NCI-H446 treated with DMSO at 0.1 percent for 48 hours (cell line): ENCODE data around the gene UPF3A.
"Not testable (repeated sequence)": the region's sequence is repeated elsewhere in the genome, so short reads cannot be mapped to it uniquely, and the experiment has no call there.

ENCODE experiments used
- DNase-seq: peaks from one replicate; lab custom pipeline; 2025; lab: John Stamatoyannopoulos, UW

The UPF3A gene

DNA sequence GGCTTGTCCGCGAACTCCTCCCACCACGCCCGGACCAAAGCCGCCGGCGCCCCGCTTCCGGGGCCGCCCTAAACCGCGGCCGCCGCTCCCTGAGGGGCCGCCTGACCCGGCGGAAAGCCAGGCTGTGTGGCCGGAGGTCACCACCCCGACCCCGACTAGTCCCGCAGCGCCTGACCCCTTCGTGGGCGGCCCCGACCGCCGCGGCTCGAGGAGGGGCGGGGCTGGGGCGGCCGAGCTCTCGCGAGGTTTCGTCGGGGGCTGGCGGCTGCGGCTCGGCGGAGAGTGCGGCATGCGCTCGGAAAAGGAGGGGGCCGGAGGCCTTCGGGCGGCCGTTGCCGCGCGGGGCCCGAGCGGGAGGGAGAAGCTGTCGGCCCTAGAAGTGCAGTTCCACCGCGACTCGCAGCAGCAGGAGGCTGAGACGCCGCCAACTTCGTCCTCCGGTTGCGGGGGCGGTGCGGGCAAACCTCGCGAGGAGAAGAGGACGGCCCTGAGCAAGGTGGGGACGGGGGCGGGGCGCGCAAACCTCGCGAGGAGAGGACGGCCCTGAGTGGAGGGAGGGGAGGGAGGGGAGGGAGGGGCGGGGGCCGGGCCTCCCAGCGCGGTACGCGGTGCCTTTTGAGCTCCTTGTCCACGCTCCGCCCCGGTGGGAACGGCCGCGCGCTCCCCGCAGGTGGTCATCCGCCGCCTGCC is at the start of gene UPF3A:
UPF3A (plus strand) TSS at position 251 of the 690 bp plus-strand sequence; CDS start at position 290, 39 bp downstream.
- DNase-seq: peak; percentile 25

DNA sequence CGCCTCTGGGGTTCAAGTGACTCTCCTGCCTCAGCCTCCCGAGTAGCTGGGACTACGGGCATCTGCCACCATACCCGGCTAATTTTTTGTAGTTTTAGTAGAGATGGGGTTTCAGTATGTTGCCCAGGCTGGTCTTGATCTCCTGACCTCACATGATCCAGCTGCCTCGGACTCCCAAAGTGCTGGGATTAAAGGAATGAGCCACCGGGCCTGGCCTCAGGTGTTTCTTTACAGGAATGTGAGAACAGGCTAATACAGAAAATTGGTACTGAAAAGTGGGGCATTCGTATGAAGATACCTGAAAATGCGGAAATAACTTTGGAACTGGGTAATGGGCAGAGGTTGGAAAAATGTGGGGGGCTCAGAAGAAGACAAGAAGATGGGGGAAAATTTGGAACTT is 49.5 kb upstream of the UPF3A start:
- DNase-seq: no peak

DNA sequence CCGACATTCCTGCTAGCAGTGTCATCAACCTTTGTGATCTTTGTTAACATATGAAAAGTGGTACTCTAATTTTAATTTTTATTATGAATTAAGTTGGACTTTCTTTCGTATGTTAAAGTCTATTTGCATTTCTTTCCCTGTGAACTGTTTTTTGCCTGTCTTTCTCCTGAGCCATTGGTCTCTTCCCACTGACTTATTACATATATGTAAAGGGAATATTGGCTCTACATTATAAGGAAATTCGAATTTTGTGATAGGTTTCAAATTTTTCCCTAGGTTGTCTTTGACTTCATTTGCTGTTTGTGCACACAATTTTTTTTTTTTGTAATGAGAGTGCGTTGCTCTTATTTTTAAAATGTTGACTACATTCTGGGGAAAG is 47.1 kb upstream of the UPF3A start:
- DNase-seq: no peak

- peak; percentile 53 for DNase-seq
These were observed 46.6 kb upstream of the UPF3A start, which contains the start of gene CDC16 for GRCh38 chr13:114234645-114235421. Gene CDC16, plus strand, starts transcription at chr13:114234897. Its CDS starts 188 bp downstream, at chr13:114235085.

DNA sequence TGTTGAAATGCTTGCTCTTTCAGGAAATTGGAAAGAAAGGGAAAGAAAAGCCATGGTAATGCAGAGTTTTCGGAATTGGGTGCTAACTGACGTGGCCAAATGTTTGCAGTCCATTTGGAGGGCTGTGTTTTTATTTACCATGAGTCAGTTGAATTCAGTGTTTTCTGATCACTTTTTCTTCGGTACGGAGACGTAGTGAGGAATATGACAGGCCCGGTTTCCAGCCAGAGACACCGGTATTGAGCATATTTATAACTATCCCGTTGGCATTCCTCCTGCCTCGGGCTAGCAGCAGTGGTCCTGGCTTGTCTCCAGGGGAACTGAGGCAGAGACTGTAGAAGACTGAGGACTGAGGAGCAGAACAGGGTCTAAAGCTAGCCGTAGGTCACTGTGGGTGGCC is 45.7 kb upstream of the UPF3A start:
- no peak for DNase-seq

GRCh38 chr13:114236227-114236626 is 45.2 kb upstream of the UPF3A start:
- DNase-seq: no peak

DNA sequence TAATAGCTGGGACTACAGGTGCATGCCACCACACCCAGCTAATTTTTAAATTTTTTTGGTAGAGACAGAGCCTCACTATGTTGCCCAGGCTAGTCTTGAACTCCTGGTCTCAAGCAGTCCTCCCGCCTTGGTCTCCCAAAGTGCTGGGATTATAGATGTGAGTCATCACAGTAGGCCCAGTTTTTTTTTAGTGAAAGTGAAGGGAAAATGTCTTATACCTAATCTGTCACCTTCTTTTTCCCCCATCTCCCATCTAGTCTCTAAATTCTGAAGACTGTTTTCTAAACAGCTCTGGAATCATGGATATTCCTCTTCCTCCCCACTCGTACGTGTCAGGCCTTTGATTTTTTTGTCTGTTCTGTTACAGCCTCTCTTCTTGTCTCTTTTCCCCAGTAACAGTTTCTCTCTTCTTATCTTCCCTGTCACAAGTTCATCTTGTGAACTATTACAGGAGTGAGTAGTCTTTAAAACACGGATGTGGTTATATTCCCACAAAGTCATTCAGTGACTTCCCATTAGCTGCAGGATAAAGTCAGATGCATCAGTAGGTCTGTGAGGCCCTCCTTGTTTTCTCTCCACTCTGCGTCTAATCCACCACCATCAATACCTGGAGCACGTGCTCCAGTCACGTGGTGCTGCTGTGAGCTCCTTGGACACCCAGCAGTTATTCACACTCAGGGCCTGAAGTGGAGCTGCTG is 43.8 kb upstream of the UPF3A start:
- DNase-seq: no peak

DNA sequence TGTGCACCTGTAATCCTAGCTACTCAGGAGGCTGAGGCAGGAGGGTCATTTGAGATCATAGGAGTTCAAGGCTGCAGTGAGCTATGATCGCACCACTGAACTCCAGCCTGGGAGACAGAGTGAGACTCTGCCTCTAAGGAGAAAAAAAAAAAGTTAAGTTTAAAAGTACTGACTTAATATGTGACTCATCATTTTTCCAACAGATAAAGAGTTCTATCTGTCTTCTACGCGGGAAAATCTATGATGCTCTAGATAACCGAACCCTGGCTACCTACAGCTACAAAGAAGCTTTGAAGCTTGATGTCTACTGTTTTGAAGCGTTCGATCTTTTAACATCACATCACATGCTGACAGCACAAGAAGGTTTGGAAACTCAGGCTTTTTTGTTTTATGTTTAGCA is 39.5 kb upstream of the UPF3A start:
- DNase-seq: no peak

- no peak for DNase-seq
These were observed 37.4 kb upstream of the UPF3A start for GRCh38 chr13:114243971-114244370.

DNA sequence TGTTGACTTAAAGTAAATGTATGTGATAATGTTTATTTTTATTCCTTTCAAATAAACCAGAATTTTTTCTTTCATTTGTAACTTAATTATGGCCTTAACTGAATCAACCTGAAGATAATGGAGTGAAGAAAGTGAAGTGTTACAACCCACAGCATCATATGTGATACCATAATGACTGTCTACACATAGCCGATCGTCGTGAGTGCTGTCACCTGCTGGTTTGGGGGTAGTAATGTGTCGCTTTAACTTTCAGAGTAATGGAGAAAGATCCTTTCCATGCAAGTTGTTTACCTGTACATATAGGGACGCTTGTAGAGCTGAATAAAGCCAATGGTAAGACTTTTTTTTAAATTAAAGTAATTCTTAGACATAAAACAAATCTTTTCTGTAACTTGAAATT is 36.8 kb upstream of the UPF3A start:
- DNase-seq: no peak

DNA sequence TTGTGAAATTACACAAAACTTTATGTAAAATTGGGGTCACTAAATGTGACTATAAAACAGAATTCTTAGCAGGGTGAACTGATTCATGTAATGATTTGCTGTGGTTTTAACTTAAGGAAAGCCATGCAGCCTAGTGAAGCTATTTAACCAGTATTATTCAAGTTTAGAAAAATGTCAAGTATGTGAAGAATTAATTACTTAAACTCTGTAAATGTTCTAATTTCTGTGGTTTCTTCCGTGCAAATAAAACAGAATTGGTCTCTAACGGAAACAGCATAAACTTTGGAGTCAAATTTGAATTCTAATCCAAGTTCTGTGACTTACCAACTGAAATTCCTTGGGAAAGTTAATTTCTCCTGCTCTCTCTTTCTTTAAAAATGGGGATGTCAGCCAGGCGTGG is 33.4 kb upstream of the UPF3A start:
- no peak for DNase-seq

DNA sequence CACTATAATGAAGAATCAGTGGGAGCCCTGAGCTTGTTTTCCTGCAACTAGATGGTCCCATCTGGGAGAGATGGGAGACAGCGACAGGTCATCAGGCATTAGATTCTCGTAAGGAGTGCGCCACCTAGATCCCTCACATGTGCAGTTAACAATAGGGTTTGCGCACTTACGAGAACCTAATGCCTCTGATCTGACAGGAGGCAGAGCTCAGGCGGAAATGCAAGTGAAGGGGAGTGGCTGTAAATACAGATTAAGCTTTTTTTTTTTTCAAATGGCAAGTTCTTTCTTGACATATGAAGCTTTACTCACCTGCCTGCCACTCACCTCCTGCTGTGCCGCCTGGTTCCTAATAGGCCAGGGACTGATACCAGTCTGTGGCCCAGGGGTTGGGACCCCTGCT is 32.3 kb upstream of the UPF3A start:
- DNase-seq: no peak

DNA sequence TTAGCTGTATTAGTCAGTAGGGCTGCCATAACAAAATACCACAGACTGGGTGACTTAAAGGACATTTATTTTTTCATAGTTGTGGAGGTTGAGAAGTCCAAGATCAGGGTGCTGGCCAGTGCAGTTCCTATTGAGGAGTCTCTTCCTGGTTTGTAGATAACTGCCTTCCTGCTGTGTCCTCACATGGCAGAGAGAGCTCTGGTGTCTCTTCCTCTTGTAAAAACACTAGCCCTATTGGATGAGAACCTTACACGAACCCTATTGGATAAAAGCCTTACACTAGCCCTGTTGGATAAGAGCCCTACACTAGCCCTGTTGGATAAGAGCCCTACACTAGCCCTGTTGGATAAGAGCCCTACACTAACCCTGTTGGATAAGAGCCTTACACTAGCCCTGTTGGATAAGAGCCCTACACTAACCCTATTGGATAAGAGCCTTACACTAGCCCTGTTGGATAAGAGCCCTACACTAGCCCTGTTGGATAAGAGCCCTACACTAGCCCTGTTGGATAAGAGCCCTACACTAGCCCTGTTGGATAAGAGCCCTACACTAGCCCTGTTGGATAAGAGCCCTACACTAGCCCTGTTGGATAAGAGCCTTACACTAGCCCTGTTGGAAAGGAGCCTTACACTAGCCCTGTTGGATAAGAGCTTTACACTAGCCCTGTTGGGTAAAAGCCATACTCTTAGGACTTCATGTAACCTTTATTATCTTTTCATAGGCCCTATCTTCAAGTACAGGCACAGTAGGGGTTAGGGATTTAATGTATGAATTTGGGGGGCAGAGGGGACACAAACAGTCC is 29.6 kb upstream of the UPF3A start:
- not testable (repeated sequence) for DNase-seq

- DNase-seq: no peak
These were observed 24.9 kb upstream of the UPF3A start for GRCh38 chr13:114256547-114256946.

DNA sequence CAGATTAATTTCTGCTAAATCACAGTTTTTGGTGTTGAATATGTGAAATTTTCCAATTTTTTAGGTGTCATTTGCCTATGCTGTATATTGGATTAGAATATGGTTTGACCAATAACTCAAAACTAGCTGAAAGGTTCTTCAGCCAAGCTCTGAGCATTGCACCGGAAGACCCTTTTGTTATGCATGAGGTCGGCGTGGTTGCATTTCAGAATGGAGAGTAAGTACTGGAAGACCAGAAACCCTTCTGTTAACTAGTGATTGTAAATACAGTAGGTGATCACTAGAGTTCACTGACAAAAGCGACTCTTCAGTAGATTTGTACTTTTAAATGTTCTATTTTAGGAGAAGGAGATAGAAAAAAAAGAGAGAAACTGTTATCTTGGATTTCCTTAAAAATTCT is 24.4 kb upstream of the UPF3A start:
- no peak for DNase-seq

DNA sequence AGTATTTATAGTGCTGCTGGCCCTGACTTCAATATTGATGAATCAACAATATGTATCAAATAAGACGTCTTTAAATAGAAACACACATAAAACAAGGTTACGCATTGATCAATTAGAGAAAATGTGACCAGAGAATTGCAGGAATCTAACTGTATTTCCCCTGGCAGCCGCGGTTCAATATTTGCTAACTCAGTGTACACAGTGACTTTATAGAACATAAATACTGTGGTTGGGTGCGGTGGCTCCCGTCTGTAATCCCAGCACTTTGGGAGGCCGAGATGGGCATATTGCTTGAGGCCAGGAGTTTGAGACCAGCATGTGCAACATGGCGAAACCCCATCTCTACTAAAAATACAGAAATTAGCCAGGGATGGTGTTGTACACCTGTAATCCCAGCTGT is 22.8 kb upstream of the UPF3A start:
- DNase-seq: no peak

DNA sequence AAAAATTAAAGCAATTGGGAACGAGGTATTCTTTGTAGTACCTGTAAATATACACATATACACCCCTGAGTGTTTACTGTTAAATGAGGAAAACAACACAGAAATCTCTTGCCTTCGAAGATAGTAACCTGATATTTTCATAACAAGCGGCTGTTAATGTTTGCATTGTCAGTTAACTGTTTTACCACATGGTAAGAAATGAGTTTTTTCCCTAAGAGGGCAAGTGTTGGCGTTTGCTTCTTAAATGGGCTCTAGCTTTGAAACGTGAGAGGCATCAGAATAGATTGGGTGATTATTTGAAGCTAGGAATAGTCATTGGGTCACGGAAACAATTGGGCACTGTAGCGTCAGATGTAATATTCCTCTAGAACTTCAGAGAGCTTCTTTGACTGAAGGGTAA is 22.0 kb upstream of the UPF3A start:
- DNase-seq: no peak

GRCh38 chr13:114259974-114260373 is 21.4 kb upstream of the UPF3A start:
- DNase-seq: no peak

DNA sequence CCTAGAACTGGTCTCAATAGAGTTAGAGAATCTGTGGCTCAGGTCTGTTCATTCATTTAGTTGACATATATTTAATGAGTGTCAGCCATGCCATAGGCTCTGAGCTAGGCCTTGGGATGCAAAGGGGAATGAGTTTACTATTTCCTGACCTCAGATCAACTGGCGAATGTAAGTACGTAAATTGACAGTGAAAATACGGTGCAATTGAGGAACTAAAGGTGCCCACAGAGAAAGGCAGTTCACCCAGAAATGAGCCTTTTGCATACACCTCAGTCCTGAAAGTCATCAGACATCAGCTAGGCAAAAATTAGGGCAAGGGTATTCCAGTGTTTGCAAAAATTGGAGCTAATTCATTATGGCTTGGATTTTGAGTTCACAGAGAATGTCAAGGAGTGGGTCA is 20.6 kb upstream of the UPF3A start:
- DNase-seq: no peak

GRCh38 chr13:114261328-114261965 is 20.0 kb upstream of the UPF3A start:
- no peak for DNase-seq

- no peak for DNase-seq
These were observed 17.8 kb upstream of the UPF3A start for GRCh38 chr13:114263578-114263977.

DNA sequence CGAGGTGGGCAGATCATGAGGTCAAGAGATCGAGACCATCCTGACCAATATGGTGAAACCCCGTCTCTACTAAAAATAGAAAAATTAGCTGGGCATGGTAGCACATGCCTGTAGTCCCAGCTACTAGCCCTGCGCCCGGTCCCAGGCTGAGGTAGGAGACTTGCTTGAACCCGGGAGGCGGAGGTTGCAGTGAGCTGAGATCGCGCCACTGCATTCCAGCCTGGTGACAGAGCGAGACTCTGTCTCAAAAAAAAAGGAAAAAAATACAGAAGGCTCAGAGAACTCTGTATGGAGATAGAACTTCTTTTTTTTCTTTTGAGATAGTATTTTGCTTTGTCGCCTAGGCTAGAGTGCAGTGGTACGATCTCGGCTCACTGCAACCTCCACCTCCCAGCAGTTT is 17.1 kb upstream of the UPF3A start:
- DNase-seq: not testable (repeated sequence)
